Thymus (tissue), 11 donors: ENCODE measurements around the gene CAMTA1. TPM values are rescaled to one million over a fixed set of nuclear protein-coding genes. Genes with fewer than 3 reads are reported as not detected.
"Not testable (repeated sequence)": the region's sequence is repeated elsewhere in the genome, so short reads cannot be mapped to it uniquely, and the experiment has no call there.

Experiments used
- DNase-seq, 9 donors: peaks; one replicate each; pipeline ENCODE4 v3.0.0-alpha.2; 2013; ENCODE audit warnings: low spot score in 9 of 9, low read depth in 6 of 9, missing footprints in 1 of 9
- H3K27ac ChIP-seq, 2 donors: one replicate each; pipeline ENCODE4 v1.5.1; 2013; ENCODE audit warnings: control low read depth in 1 of 2, low read depth in 1 of 2, low read length in 1 of 2, mild to moderate bottlenecking in 1 of 2, moderate library complexity in 1 of 2
- H3K27me3 ChIP-seq, 2 donors: one replicate each; pipeline ENCODE4 v1.5.1; 2013; ENCODE audit warnings: low read length in 1 of 2; ENCODE audit not compliant: control insufficient read depth in 2 of 2, insufficient read depth in 1 of 2
- H3K36me3 ChIP-seq, 2 donors: one replicate each; pipeline ENCODE4 v1.5.1; 2013; ENCODE audit warnings: low read length in 1 of 2, mild to moderate bottlenecking in 1 of 2, moderate library complexity in 1 of 2; ENCODE audit not compliant: control insufficient read depth in 2 of 2, insufficient read depth in 2 of 2
- H3K4me1 ChIP-seq, 2 donors: one replicate each; pipeline ENCODE4 v1.5.1; 2013; ENCODE audit warnings: low read length in 2 of 2; ENCODE audit not compliant: control insufficient read depth in 2 of 2, insufficient read depth in 2 of 2
- H3K4me3 ChIP-seq, 2 donors: one replicate each; pipeline ENCODE4 v1.5.1; 2013; ENCODE audit warnings: low read length in 2 of 2, control low read depth in 1 of 2, mild to moderate bottlenecking in 1 of 2
- H3K9me3 ChIP-seq, 2 donors: one replicate each; pipeline ENCODE4 v1.5.1; 2013; ENCODE audit warnings: low read length in 1 of 2, mild to moderate bottlenecking in 1 of 2; ENCODE audit not compliant: control insufficient read depth in 2 of 2, insufficient read depth in 1 of 2
- WGBS: extraction: QIAGEN DNeasy Blood & Tissue Kit; methylation state at CpG from one replicate; pipeline ENCODE4 v1.1.7; 2013; 5-methylcytosine and 5-hydroxymethylcytosine counted together
- polyA plus RNA-seq: library from polyadenylated mRNA; stranded (reverse); fragments of 200-250 nt; gene quantifications from one replicate; pipeline ENCODE4 v1.2.3, GENCODE V29; 2013
- total RNA-seq: library from RNA; stranded (reverse); fragments of 120-200 nt; gene quantifications from one replicate; pipeline ENCODE4 v1.2.4, GENCODE V29; 2013
- donor health status: healthy.

The CAMTA1 gene
- total and polyA plus RNA-seq, 2 donors = 32.0 to 158 TPM

- Histone ChIP-seq H3K27me3 (no peaks in the 10 kb centered on the region), H3K4me1 (no peaks in the 10 kb centered on the region), H3K36me3 (no peaks in the 10 kb centered on the region), H3K4me3 (no peak overlapping the region), H3K9me3 (no peaks in the 10 kb centered on the region), H3K27ac (no peak overlapping the region)
- DNase-seq = no peak
- 95% methylated on average over 15 of the region's 15 CpGs for WGBS
Observed at GRCh38 chr1:7329868-7330615, 544.8 kb downstream of the CAMTA1 start.

- H3K4me1 ChIP-seq, DNase-seq, H3K27ac ChIP-seq, H3K27me3 ChIP-seq, H3K36me3 ChIP-seq, H3K9me3 ChIP-seq, H3K4me3 ChIP-seq: not testable (repeated sequence)
- 96% methylated on average over 7 of the region's 7 CpGs for WGBS
Observed at GRCh38 chr1:7330726-7331125, 545.5 kb downstream of the CAMTA1 start.

DNA sequence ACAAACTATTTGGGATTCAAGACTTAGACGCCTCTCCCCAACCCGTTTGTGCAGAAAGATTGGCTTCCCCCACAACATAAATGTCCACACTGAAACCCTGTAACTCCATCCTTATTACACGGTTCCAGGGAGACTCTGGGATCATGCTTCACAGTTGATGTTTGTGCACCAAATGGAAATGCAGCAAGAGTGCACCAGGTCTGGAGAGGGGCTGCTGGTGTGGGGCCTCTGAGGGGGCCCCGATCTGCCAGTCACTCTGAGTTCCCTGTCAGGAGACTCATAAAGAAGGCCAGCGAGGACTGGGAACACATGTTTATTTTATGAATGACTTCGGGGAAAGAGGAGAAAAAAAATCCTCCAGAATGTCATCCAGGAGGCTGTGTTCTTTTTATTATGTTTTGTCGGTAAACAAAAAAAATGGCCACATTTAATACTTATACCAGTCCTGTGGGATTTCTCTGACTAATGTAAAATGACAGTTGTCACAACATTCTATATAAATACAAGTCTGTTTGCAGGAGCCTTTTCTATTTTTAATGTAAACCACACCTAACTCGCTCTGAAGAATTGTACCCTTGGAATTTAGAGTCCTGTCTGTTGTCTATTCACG lies 546.8 kb downstream of the CAMTA1 start:
- 82% methylated on average over 9 of the region's 9 CpGs for WGBS

GRCh38 chr1:7333094-7333493 lies 547.8 kb downstream of the CAMTA1 start:
- 91% methylated on average over 11 of the region's 11 CpGs for WGBS
- Histone ChIP-seq H3K36me3 (no peaks in the 10 kb centered on the region), H3K9me3 (no peaks in the 10 kb centered on the region), H3K4me3 (no peak overlapping the region), H3K4me1 (no peaks in the 10 kb centered on the region), H3K27ac (no peak overlapping the region), H3K27me3 (no peaks in the 10 kb centered on the region)
- no peak for DNase-seq

More for the DNA sequence above, 546.8 kb downstream of the CAMTA1 start:
- no peak overlapping the region for H3K27ac ChIP-seq
- H3K9me3 ChIP-seq = no peaks in the 10 kb centered on the region
- H3K4me3 ChIP-seq = no peak overlapping the region
- no peak for DNase-seq
- no peaks in the 10 kb centered on the region for H3K4me1 ChIP-seq
- H3K36me3 ChIP-seq = no peaks in the 10 kb centered on the region
- H3K27me3 ChIP-seq = no peaks in the 10 kb centered on the region

DNA sequence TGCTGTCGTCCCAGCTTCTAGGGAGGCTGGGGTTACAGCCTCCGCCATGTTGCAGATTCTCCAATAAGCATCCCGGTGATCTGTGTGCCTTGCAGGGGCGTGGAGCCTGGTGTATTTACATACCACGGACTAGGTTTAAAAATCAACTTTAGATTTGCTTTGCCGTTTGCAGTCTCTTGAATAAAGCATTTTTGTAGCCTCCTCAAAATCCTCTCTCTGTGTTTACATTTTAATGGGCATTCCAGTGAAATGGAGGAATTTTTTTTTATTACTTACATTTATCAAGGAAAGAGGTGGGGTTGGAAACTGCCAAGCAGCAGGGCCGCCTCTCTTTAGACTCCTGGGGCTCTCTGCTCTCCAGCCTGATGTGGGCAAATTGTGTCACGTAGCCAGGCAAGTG lies 548.4 kb downstream of the CAMTA1 start:
- Histone ChIP-seq H3K4me1 (no peaks in the 10 kb centered on the region), H3K4me3 (no peak overlapping the region), H3K27ac (no peak overlapping the region), H3K27me3 (no peaks in the 10 kb centered on the region), H3K9me3 (no peaks in the 10 kb centered on the region), H3K36me3 (no peaks in the 10 kb centered on the region)
- DNase-seq = no peak
- 94% methylated on average over 8 of the region's 8 CpGs for WGBS

GRCh38 chr1:7334475-7335035 lies 549.3 kb downstream of the CAMTA1 start:
- Histone ChIP-seq H3K4me3 (no peak overlapping the region), H3K27me3 (no peaks in the 10 kb centered on the region), H3K9me3 (no peaks in the 10 kb centered on the region), H3K4me1 (no peaks in the 10 kb centered on the region), H3K27ac (no peak overlapping the region), H3K36me3 (no peaks in the 10 kb centered on the region)
- WGBS = 54% methylated on average over 10 of the region's 10 CpGs
- DNase-seq = peak in 2 of 9 donors; percentile 0 to 7

DNA sequence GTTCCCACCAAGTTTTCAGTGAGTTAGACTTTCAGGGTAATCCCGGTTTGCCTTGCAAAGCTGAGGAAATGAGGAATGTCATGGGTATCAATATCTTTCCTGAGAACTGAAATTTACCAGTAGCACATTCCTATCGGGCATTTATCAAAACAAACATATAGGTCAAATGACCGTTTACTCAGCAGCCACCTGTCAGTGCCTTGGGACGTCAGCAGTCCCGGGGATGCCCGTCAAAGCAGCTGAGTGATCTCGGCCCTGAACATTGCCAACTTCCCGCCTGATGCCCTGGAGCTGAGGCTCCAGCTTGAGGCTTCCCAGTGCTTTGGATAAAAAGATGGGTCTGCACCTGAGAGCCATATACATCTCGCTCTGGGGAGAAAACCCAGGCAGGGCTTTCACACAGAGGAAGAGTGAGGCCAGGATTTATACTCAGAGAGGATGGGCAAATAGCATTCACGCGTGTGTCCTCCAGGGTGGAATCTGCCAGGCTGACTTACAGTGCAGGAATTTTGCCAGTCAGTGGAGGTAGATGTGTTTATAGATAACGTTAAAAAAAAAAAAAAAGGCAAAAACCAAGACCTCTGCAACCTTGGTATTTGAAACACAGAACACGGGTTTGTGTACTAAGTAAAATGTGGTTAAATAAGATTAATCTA lies 550.1 kb downstream of the CAMTA1 start:
- Histone ChIP-seq H3K9me3 (no peaks in the 10 kb centered on the region), H3K27me3 (no peaks in the 10 kb centered on the region), H3K4me3 (no peak overlapping the region), H3K27ac (no peak overlapping the region), H3K4me1 (no peaks in the 10 kb centered on the region), H3K36me3 (no peaks in the 10 kb centered on the region)
- WGBS = 92% methylated on average over 13 of the region's 13 CpGs
- no peak for DNase-seq

DNA sequence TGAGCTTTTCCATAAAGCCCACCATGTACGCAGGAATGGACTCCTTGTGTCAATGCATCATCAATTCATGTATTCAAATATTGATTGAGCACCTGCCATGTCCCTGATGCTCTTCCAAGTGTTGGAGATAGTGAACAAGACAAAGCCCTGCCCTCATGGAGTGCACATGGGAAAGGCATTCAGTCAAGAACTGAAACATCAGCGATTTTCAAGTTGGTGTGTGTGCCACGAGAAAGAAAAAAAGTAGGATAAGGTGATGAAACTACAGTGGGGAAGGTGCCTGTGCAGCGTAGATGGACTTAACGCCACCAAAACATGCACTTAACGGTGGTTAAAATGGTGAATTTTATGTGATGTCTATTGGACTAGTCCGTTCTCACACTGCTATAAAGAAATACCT lies 553.2 kb downstream of the CAMTA1 start:
- Histone ChIP-seq H3K4me1 (no peaks in the 10 kb centered on the region), H3K27me3 (no peaks in the 10 kb centered on the region), H3K27ac (no peak overlapping the region), H3K36me3 (no peaks in the 10 kb centered on the region), H3K9me3 (no peaks in the 10 kb centered on the region), H3K4me3 (no peak overlapping the region)
- DNase-seq = no peak
- 95% methylated on average over 7 of the region's 7 CpGs for WGBS

GRCh38 chr1:7339014-7339413 lies 553.8 kb downstream of the CAMTA1 start:
- H3K36me3 ChIP-seq = no peaks in the 10 kb centered on the region
- WGBS = 97% methylated on average over 5 of the region's 5 CpGs
- DNase-seq = no peak

More at GRCh38 chr1:7339014-7339413, 553.8 kb downstream of the CAMTA1 start:
- Histone ChIP-seq H3K4me1 (no peaks in the 10 kb centered on the region), H3K4me3 (no peak overlapping the region), H3K9me3 (no peaks in the 10 kb centered on the region), H3K27me3 (no peaks in the 10 kb centered on the region), H3K27ac (no peak overlapping the region)
